ENCODE results near the gene IPCEF1.

The IPCEF1 gene

DNA sequence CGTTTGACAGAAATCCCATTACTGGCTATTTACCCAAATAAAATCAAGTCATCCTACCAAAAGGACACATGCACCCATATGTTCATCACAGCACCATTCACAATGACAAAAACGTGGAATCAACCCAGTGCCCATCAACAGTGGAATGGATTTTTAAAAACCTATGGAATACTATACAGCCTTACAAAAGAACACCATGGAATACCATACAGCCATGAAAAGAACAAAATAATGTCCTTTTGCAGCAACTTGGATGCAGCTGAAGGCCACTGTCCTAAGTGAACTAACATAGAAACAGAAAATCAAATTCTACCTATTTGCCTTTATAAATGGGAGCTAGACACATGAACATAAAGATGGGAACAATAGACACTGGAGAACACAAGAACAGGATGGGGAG, 17.4 kb upstream of the IPCEF1 start:
- DNase-seq (ENCODE audit: low read depth in 2 of 2) = no peak

DNA sequence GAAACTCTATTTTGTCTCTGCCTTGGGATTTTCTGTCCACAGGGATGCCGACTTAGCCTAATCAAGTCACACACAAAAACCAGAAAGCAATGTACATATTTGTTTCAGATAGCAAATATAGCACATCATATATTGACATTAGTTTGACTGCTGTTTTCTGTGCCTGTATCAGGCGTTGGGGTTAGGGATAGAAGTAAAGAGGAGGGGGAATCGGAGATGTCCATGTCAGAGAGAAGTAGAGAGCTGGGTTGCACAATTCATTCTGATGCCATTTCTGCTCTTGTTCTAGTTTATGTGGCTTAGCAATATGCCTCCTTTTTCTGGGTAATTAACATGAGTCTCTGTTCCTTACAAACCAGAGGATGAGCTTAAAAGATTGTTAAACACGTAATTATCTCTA, 14.7 kb upstream of the IPCEF1 start:
- no peak for DNase-seq (ENCODE audit: low read depth in 2 of 2)

DNA sequence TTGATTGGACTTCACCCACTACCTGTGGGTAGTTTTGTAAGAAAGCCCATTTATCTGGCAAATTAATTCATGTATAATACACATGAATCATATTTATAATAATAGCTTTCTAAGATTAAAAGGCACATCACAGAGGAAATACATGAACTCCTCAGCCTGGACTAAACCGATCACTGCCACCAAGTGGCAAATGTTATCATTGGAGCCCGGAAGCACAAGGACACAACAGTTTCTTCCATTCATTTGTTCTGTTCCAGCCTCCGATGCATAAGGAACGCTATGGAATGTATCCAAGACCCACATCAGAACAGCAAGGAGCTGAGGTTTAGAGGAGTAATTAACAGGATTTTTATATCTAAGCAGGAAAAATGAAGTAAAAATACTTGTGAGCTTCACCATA, 13.9 kb upstream of the IPCEF1 start:
- no peak for DNase-seq (ENCODE audit: low read depth in 2 of 2)

DNA sequence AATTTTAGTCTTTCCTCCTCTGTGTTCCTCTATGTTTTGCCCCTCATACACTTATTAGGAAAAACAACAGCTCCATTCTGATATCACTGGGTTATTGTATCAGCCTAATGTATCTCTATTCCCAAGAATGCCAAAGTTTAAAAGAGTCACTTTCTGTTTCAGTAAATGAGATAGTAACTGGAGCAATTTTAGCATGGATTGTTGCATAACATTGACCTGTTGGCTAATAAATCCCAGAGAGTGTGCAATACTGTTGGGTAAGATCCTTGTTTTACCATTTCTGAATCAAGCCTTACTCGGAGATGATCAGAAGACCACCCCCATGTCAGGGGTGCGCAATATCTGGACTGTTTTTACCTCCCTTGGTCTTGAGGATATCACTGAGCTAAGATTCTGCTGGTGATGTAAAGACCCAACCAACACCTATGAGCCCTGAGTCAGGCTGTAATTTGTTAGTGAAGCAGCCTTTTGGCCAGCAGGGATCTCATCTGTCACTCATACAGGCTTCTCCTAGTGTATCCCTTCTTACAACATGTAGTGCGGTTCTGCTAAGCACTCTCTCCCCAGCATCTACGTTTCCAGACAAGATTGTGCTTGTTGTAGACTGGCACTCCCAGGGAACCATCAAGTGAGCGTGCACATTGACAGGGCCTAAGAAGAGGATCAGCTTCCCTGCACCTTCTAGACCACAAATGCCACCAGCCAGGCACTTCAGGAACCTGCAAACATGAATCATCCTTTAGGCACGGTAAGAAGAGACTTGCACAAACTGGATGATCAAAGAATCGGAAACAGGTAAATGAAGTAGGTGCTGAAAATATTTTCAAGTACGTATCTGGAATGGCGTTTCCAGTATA, 11.5 kb upstream of the IPCEF1 start:
- no peak for DNase-seq (ENCODE audit: low read depth in 2 of 2)

DNA sequence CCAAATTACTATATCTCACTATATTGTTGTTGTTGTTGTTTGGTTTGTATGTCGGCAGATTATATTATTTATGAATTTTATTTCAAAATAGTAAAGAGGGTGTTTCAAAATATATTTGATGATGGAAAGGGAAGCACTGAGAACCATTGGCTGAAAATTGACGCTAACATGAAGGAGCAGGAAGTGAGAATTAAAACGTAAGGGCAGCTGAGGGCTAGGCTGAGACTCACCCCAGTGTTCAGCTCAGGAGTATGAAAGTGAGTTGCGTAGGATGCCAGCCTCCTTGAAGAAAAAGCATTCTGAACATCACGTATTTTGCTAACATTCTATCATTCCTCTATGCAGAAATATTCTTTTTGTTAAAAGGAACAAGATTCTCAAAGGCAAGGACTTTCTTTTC, 10.7 kb upstream of the IPCEF1 start:
- DNase-seq (ENCODE audit: low read depth in 2 of 2) = no peak

DNA sequence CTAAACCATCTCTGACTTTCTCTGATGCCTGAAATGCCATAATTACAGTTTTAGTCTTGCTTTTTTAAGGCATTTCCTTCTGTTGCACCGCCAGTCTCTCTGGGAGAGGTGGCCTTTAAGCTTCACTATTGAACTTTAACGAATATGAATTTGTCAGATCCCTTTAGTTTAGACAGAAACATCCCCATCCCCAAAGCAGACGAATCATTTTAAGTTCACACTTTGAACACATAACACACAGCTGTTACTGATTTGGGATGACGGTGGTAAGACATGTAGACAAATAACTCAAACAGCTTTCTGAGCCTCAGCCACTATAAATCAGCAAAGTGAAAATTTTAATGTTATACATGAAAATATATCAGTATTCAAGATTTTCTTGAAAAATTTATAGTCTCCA, 7.2 kb upstream of the IPCEF1 start:
- DNase-seq (ENCODE audit: low read depth in 2 of 2) = no peak

DNA sequence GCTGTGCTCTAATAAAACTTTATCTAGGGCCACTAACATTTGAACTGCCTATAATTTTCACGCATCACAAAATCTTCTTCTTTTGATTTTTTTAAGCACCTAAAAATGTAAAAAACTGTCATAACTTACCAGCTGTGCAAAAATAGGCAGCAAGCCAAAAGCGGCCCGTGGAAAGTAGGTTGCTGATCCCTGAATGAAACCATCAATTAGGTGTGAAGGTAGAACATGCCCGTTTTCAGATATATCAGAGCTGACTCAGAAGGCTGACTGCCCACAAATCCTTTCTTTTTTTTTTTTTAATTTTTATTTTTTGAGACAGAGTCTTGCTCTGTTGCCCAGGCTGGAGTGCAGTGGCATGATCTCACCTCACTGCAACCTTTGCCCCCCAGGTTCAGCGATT, 4.9 kb upstream of the IPCEF1 start:
- no peak for DNase-seq (ENCODE audit: low read depth in 2 of 2)

DNA sequence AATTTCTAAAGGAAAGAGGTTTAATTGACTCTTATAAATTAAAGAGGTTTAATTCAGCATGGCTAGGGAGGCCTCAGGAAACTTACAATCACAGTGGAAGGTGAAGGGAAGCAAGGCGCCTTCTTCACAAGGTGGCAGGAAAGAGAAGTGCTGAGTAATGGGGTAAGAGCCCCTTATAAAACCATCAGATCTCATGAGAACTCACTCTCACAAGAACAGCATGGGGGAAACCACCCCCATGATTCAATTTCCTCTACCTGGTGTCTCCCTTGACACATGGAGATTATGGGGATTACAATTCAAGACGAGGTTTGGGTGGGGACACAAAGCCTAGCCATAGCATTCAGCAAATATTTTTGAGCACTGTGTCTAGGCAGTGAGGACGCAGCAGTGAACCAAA, 3.9 kb upstream of the IPCEF1 start:
- no peak for DNase-seq (ENCODE audit: low read depth in 2 of 2)

DNA sequence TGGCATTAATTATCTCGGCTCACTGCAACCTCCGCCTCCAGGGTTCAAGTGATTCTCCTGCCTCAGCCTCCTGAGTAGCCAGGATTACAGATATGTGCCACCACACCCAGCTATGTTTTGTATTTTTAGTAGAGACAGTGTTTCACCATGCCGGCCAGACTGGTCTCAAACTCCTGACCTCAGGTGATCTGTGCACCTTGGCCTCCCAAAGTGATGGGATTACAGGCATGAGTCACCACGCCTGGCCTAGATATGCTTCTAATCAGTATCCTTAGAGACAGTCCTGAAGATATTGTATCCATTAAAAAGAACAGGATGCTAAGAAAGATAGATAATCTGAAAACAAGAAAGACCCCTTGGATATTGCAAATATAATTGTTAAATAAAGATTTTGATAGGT, 3.1 kb upstream of the IPCEF1 start:
- no peak for DNase-seq (ENCODE audit: low read depth in 2 of 2)

DNA sequence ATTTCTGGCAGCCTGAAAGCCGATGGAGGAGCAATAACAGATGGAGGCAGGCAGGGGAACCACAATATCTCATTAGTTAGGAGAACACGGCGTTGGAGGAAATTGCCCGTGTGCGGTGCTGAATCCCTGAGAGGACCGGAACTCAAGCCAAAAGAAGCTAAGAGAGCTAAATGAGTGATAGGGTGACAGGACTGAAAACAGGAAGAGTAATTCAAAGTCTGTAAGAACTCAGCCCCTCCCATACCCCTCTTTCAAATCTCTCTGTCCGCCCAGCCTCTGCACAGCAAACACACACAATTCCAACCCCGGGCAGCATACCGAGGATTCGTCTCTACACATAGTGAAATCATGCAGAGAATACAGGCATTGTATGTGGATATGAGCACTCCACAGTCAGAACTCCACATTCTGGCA, 2.6 kb upstream of the IPCEF1 start:
- DNase-seq (ENCODE audit: low read depth in 2 of 2) = no peak

DNA sequence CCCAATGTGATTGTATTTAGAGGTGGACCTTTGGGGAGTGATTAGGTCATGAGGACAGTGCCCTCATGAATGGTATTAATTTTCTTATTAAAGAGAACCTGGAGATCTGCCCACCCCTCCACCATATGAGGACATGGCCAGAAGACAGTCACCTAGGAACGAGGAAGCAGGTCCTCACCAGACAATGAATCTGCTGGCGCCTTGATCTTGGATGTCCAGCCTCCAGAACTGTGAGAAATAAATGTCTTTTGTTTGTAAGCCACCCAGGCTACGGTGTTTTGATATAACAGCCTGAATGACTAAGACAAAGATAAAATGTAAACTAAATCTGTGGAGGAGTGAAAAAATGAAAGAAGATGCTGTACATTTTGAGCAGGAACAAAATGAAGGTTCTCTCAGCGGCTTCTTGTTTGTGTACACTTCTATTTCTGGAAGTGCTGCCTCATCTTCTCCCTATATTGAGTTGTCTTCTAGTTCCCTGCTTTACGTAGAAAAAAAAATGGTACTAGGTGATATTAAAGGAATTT, 1.5 kb upstream of the IPCEF1 start:
- no peak for DNase-seq (ENCODE audit: low read depth in 2 of 2)

DNA sequence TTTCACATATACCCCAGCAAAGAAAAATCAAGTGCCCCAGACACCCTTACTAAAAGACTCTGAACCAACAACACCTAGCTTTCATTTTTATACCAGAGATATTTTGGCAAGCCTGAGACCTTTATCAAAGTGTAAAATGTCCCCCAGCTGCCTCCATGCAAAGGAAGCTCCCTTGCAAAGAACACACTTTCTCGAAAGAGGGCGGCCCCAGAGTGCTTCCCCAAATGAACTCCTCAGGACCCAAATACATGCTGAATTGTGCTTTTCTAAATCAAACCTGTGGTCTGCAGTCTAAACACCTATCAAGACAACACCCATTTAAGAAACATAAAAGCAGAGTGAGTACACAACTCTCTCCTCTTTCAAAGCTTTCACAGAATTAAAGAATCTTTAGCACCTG, 490 bp downstream of the IPCEF1 start:
- DNase-seq (ENCODE audit: low read depth in 2 of 2) = no peak

DNA sequence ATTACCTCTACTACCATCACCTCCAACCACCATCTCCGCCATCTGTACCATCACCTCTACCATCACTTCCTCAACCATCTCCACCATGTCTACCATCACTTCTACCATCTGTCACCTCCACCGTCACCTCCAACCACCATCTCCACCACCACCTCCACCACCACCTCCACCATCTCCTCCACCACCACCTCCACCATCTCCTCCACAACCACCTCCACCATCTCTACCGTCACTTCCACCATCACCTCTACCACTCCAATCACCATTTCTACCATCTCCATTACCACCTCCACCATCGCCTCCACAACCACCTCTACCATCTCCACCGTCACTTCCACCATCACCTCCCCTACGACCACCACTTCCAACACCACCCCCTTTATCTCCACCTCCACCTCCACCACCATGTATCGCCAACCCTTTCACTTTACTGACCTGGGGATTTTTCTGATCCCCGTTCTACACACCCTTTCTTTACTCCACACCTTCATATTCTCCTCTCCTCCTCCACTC, 2.3 kb downstream of the IPCEF1 start:
- no peak for DNase-seq (ENCODE audit: low read depth in 2 of 2)

DNA sequence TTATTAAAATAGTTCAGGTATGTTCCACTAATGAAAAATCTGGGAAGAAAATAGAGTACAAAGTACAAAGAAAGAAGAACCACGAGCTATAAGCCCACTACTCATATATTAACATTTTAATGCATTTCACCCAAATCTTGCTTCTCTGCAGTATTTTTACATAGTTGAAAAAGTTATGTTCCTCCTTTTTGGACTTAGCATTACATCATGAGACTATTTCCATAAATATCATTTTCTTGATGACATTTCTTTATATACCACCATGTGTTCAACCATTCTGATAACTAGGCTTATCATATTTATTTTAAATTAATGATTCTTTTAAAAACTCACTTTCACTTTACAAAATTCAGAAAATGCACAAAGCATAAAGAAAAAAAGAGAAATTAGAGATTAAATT, 3.0 kb downstream of the IPCEF1 start:
- no peak for DNase-seq (ENCODE audit: low read depth in 2 of 2)

DNA sequence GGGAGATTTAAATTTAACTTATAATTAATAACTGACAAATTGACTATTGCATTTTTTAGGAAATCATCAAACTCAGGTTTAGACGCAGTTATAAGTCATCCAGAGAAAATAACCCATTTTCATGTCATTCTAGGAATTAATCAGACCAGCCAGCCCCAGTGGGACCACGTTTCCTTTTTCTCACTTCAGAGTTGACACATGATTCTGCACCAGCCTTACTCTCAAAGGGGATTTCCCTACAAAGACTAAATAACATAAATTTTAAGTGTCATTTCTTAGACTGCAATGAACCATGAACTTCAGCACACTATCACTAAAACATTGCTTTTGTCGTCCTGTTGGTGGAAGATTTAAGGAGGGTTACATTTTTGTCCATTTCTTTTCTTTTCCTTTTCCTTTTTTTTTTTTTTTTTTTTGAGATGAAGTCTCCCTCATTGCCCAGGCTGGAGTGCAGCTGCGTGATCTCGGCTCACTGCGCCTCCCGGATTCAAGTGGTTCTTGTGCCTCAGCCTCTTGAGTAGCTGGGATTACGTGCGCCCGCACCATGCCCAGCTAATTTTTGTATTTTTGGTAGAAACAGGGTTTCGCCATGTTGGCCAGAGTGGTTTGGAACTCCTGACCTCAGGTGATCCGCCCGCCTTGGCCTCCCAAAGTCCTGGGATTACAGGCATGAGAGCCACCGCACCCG, 3.6 kb downstream of the IPCEF1 start:
- DNase-seq (ENCODE audit: low read depth in 2 of 2) = no peak

DNA sequence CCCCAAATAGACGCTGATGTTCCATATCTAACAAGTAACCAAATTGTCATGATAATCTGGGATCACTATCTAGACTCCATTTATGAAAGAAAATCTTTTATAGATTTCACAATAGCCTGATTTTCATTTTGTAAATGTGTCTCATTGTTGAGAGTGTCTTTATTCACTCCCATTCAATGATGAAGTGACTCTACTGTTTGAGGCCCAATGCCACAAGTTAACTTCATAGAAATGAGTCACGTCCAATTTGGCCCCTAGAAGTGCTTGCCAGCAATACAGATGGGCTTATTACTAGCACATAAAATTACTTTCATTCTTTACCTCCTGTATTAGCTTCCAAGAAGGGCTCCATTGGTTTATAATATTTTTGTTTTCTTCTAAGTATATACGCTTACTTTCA, 6.3 kb downstream of the IPCEF1 start:
- no peak for DNase-seq (ENCODE audit: low read depth in 2 of 2)

DNA sequence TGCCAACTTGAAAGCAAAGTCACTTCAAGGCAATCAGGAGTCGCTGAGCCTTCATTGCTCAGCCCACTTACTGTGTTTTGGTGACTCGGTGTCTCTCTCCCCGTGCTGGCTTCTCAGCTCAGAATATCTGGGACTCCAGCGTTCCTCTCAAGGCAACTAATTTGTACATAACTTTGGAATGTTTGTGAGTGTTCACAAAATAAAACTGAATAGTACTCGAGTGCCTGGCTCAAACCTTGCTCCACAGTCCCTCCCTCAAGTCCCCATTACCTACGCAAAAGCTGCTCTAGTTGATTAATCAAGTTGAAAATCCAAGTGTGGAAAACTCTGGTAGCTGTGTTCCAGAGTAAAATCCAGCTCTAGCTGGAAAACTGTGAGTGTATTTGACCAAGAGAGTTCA, 8.6 kb downstream of the IPCEF1 start:
- DNase-seq (ENCODE audit: low read depth in 2 of 2) = no peak

DNA sequence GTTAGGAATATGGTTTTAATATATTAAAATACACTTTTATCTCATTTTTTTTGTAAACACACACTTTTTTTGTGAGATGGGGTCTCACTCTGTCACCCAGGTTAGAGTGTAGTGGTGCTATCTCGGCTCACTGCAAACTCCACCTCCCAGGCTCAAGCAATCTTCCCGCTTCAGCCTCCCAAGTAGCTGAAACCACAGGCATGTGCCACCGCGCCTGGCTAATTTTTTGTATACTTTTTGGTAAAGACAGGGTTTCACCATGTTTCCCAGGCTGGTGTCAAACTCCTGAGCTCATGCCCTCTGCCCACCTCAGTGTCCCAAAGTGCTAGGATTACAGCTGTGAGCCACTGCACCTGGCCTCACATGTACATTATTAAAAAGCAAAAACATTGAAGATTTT, 10.8 kb downstream of the IPCEF1 start:
- no peak for DNase-seq (ENCODE audit: low read depth in 2 of 2)

DNA sequence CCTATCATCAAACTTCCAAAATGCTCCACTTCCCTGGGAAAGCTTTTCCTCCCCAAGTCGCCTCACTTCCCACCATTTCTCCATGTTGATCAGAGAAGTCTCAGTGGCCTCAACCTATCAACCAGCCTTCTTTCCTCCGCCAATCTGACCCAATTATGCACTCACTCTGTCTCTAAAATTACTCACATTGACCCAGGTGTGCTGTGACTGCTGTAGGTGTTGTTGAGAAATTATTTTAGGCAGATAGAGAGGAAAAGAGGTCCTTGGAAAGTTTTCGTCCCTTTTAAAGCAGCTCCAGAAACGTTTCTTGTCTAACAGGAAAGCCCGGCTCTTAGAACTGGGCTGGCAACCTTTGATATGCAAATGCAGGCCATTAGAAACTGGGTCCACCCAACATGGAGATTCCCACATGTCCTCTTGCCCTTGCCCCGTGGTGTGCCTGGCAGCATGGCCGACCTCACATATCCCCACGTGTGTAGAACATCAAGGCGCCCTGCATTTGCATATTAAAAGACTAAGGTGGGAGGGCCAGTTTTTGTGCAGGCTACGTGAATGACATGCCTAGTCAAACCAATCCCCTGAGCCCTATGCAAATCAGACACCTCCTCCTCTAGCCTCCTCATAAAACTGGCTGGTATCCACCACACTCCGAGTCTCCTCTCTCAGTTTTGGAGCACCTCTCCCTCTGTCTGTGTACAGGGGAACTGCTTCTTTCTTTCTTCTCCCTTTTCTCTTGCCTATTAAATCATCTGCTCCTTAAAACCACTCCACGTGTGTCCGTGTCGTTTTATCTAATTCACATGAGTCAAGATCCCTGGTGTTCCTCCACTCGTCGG, 12.9 kb downstream of the IPCEF1 start:
- DNase-seq (ENCODE audit: low read depth in 2 of 2) = no peak

DNA sequence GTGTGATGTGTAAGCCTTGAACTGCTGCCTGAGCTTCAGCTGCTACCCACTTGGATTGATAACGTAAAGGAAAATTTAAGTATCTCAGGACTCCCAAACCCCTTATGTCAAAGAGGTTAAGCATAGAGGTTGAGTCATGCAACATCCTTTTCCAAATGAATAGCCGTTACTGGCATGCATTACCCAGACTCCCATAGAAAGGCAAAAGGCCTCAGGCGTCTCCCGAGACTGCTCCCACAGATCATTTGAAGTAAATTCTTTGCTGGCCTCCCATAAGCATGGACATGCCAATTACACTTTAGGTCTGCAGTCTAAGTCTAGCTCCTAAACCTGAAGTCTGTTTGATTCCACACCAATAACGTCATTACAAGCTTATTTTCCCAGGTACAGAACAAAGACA, 14.7 kb downstream of the IPCEF1 start:
- DNase-seq (ENCODE audit: low read depth in 2 of 2) = no peak

DNA sequence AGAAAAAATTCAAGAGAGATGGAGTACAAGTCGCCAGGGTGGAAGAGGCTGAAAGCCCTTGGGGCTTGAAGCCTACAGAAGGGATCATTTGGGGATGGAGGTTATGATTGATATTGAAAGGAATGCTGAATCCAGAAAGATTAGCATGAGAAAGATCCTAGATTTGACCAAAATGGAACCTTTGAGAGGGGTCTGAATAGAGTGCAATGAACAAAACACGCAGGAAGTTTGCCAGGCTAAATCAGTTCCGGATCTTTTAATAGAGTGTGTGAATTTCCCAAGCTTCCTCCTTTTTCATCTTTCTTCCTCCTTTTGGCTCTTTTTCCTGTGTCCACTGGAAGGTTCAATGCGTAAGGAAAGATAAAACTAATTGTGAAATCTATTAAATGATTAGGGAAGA, 15.3 kb downstream of the IPCEF1 start:
- DNase-seq (ENCODE audit: low read depth in 2 of 2) = no peak

DNA sequence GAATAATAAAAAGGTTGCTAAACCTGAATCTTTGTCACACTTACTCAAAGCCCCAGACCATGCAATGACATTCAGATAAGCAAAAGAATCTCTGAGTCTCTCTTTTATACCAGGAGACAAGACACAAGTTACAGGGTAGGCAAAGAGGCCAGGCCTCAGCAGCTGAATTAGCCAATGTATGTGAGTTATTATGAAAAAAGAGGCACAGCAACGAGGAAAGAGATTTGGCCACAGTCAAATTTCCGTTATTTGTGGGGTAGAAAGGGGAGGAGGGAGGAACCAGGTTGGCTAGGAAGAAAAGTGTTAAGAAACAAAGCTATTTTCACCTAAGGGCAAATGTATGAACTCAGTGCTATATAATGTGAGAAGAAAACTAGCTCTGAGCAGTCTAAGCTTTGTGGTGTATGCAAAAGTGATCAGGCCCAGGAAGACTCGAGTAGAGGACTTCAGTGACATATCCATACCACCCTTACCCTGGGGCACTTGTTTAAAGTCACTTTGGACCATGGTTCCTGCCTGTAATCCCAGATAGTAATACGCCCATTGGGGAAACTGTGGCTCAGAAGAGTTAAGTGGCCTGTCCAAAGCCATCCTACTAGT, 19.1 kb downstream of the IPCEF1 start:
- no peak for DNase-seq (ENCODE audit: low read depth in 2 of 2)

Data from stimulated activated CD4-positive, alpha-beta T cell treated with anti-CD3 and anti-CD28 coated beads, Interleukin-1b, Interleukin-23, amount 100 ng/mL, for 1 hour (primary cell).